H9 (cell line): Measurements from ENCODE around the gene GAL3ST1. TPM values are rescaled to one million over a fixed set of nuclear protein-coding genes. Genes with fewer than 3 reads are reported as not detected.

Experiments used
- DNase-seq: peaks from one replicate; pipeline ENCODE4 v3.0.0-alpha.2; 2017
- H2AFZ ChIP-seq: one replicate; pipeline ENCODE4 v1.6.1; 2013; ENCODE audit warnings: mild to moderate bottlenecking, low read length, control low read depth, moderate library complexity
- H2AK5ac ChIP-seq: 2 replicates; pipeline ENCODE4 v1.6.1; 2013; ENCODE audit warnings: low read length, control low read depth, mixed read lengths; ENCODE audit not compliant: insufficient read length
- H2BK120ac ChIP-seq: one replicate; pipeline ENCODE4 v1.6.1; 2013; ENCODE audit warnings: low read depth, mild to moderate bottlenecking, low read length, control low read depth, inconsistent platforms; ENCODE audit not compliant: poor library complexity, severe bottlenecking
- H2BK12ac ChIP-seq: 2 replicates; pipeline ENCODE4 v1.6.1; 2013; ENCODE audit warnings: low read length, control low read depth, mixed read lengths, low read depth; ENCODE audit not compliant: insufficient read length
- H2BK15ac ChIP-seq: 2 replicates; pipeline ENCODE4 v1.6.1; 2013; ENCODE audit warnings: low read depth, low read length, control low read depth
- H2BK20ac ChIP-seq: one replicate; pipeline ENCODE4 v1.6.1; 2013; ENCODE audit warnings: low read depth, mild to moderate bottlenecking, low read length, control low read depth, inconsistent platforms; ENCODE audit not compliant: poor library complexity, severe bottlenecking
- H2BK5ac ChIP-seq: 2 replicates; pipeline ENCODE4 v1.6.1; 2013; ENCODE audit warnings: low read length, control low read depth, mixed read lengths; ENCODE audit not compliant: insufficient read length
- H3K14ac ChIP-seq: 2 replicates; pipeline ENCODE4 v1.6.1; 2013; ENCODE audit warnings: low read length, control low read depth; ENCODE audit not compliant: insufficient read depth
- H3K18ac ChIP-seq: 2 replicates; pipeline ENCODE4 v1.6.1; 2013; ENCODE audit warnings: low read depth, mild to moderate bottlenecking, mixed read lengths, low read length, control low read depth; ENCODE audit not compliant: insufficient read length
- H3K23ac ChIP-seq: 2 replicates; pipeline ENCODE4 v1.6.1; 2013; ENCODE audit warnings: low read length, control low read depth, mixed read lengths, low read depth; ENCODE audit not compliant: insufficient read length
- H3K23me2 ChIP-seq: 2 replicates; pipeline ENCODE4 v1.6.1; 2013; ENCODE audit warnings: low read depth, mild to moderate bottlenecking, mixed read lengths, low read length, control low read depth; ENCODE audit not compliant: insufficient read length, poor library complexity, severe bottlenecking
- H3K27ac ChIP-seq: 2 replicates; pipeline ENCODE4 v1.5.1; 2013; ENCODE audit warnings: low read length, control low read depth, mixed read lengths, low read depth; ENCODE audit not compliant: insufficient read length
- H3K27me3 ChIP-seq: 2 replicates; pipeline ENCODE4 v1.6.1; 2013; ENCODE audit warnings: low read length, control low read depth, inconsistent platforms; ENCODE audit not compliant: insufficient read depth
- H3K4ac ChIP-seq: 2 replicates; pipeline ENCODE4 v1.6.1; 2013; ENCODE audit warnings: low read depth, mild to moderate bottlenecking, control low read depth, inconsistent platforms, low read length, moderate library complexity
- H3K4me1 ChIP-seq: 2 replicates; pipeline ENCODE4 v1.6.1; 2013; ENCODE audit warnings: low read length, control low read depth, inconsistent platforms; ENCODE audit not compliant: insufficient read depth
- H3K4me2 ChIP-seq: 2 replicates; pipeline ENCODE4 v1.6.1; 2013; ENCODE audit warnings: low read length, control low read depth, mixed read lengths; ENCODE audit not compliant: insufficient read length, insufficient read depth
- H3K56ac ChIP-seq: 2 replicates; pipeline ENCODE4 v1.6.1; 2013; ENCODE audit warnings: low read depth, mild to moderate bottlenecking, mixed read lengths, low read length, control low read depth; ENCODE audit not compliant: insufficient read length
- H3K79me1 ChIP-seq: 2 replicates; pipeline ENCODE4 v1.6.1; 2013; ENCODE audit warnings: low read depth, mild to moderate bottlenecking, moderate library complexity, low read length, control low read depth, inconsistent platforms; ENCODE audit not compliant: insufficient read depth, poor library complexity, severe bottlenecking
- H3K79me2 ChIP-seq: 2 replicates; pipeline ENCODE4 v1.6.1; 2013; ENCODE audit warnings: low read length, control low read depth, inconsistent platforms; ENCODE audit not compliant: insufficient read depth
- H3K9ac ChIP-seq: 2 replicates; pipeline ENCODE4 v1.6.1; 2013; ENCODE audit warnings: low read length, control low read depth, mixed read lengths; ENCODE audit not compliant: insufficient read length; ENCODE audit errors: extremely low read depth
- H3K9me3 ChIP-seq: one replicate; pipeline ENCODE4 v1.6.1; 2013; ENCODE audit warnings: low read depth, low read length, inconsistent platforms; ENCODE audit not compliant: control insufficient read depth
- H3T11ph ChIP-seq: one replicate; pipeline ENCODE4 v1.6.1; 2013; ENCODE audit warnings: mild to moderate bottlenecking, low read length, control low read depth, inconsistent platforms
- H4K20me1 ChIP-seq: one replicate; pipeline ENCODE4 v1.6.1; 2013; ENCODE audit not compliant: control insufficient read depth, insufficient read length, insufficient read depth
- H4K5ac ChIP-seq: 2 replicates; pipeline ENCODE4 v1.6.1; 2013; ENCODE audit warnings: low read depth, mild to moderate bottlenecking, mixed read lengths, low read length, control low read depth; ENCODE audit not compliant: insufficient read length
- H4K8ac ChIP-seq: replicated peaks from 2 replicates; pipeline ENCODE4 v1.6.1; 2013; ENCODE audit warnings: low read length, control low read depth, mixed read lengths, low read depth; ENCODE audit not compliant: insufficient read length
- H4K91ac ChIP-seq: 2 replicates; pipeline ENCODE4 v1.6.1; 2013; ENCODE audit warnings: low read depth, mild to moderate bottlenecking, moderate library complexity, mixed read lengths, low read length, control low read depth; ENCODE audit not compliant: insufficient read length
- H3K27ac Mint-ChIP-seq, 3 experiments: 2 replicates in 2 of 3; 3 replicates in 1 of 3; pipeline ENCODE4 v1.8.0; 2020 to 2021; ENCODE audit warnings: mixed read lengths in 3 of 3, mild to moderate bottlenecking in 1 of 3, moderate library complexity in 1 of 3
- H3K27me3 Mint-ChIP-seq: 2 replicates; pipeline ENCODE4 v1.8.0; 2021; ENCODE audit warnings: low read depth, mild to moderate bottlenecking, moderate library complexity, mixed read lengths
- H3K36me3 Mint-ChIP-seq, 3 experiments: 2 replicates in 2 of 3; 3 replicates in 1 of 3; pipeline ENCODE4 v1.8.0; 2020 to 2021; ENCODE audit warnings: low read depth in 3 of 3, mixed read lengths in 3 of 3; ENCODE audit not compliant: insufficient read depth in 1 of 3
- H3K4me1 Mint-ChIP-seq, 2 experiments: 2 replicates each; pipeline ENCODE4 v1.8.0; 2020; ENCODE audit warnings: mixed read lengths in 2 of 2
- H3K4me3 Mint-ChIP-seq, 2 experiments: 2 replicates in 1 of 2; 3 replicates in 1 of 2; pipeline ENCODE4 v1.8.0; 2020 to 2021; ENCODE audit warnings: mild to moderate bottlenecking in 2 of 2, mixed read lengths in 2 of 2, moderate library complexity in 1 of 2
- H3K9me3 Mint-ChIP-seq, 2 experiments: 2 replicates in 1 of 2; 3 replicates in 1 of 2; pipeline ENCODE4 v1.8.0; 2020; ENCODE audit warnings: mild to moderate bottlenecking in 2 of 2, mixed read lengths in 2 of 2, moderate library complexity in 1 of 2
- CTCF ChIP-seq: fragments of 200-600 bp; sonication (generic); conservative IDR thresholded peaks from 3 replicates; pipeline ENCODE4 v1.8.0; 2021; ENCODE audit warnings: antibody characterized with exemption, mild to moderate bottlenecking
- WGBS: extraction: QIAGEN DNeasy Blood & Tissue Kit; methylation state at CpG from one replicate; pipeline ENCODE4 v1.1.7; 2013; ENCODE audit warnings: missing lambda C conversion rate, low lambda C conversion rate, mixed read lengths; ENCODE audit not compliant: insufficient read length; ENCODE audit errors: extremely low coverage; 5-methylcytosine and 5-hydroxymethylcytosine counted together
- total RNA-seq: library from RNA; stranded (reverse); gene quantifications from 2 replicates; pipeline ENCODE4 v1.2.1, GENCODE V29; 2021

GAL3ST1 gene
- total RNA-seq, 1 experiment from 2014 or later = 5.1 TPM

GRCh38 chr22:30601464-30601863, 27.0 kb upstream of the GAL3ST1 start:
- no peak overlapping the region for H4K8ac ChIP-seq
- H2BK120ac ChIP-seq = no peak overlapping the region
- Mint-ChIP-seq H3K9me3 (peaks cover 0 to 3% of the 10 kb centered on the region in 2 experiments; a peak in 2 of 5 replicates), H3K4me3 (no peak overlapping the region), H3K36me3 (no peaks in the 10 kb centered on the region; a peak in 1 of 7 replicates), H3K4me1 (peaks cover 13 to 23% of the 10 kb centered on the region in 2 experiments), H3K27me3 (no peaks in the 10 kb centered on the region), H3K27ac (no peak overlapping the region)
- no peak overlapping the region for H3K27ac ChIP-seq
- no peaks in the 10 kb centered on the region for H3K79me2 ChIP-seq
- no peaks in the 10 kb centered on the region for H3K27me3 ChIP-seq
- TF ChIP-seq CTCF = no peak
- no peak overlapping the region for H3T11ph ChIP-seq
- no peak overlapping the region for H2AK5ac ChIP-seq
- H3K4me2 ChIP-seq = no peak overlapping the region
- no peak overlapping the region for H3K23ac ChIP-seq
- no peaks in the 10 kb centered on the region for H3K23me2 ChIP-seq
- no peak overlapping the region for H2AFZ ChIP-seq
- no peak for DNase-seq
- H3K14ac ChIP-seq = no peak overlapping the region
- no peaks in the 10 kb centered on the region for H3K9me3 ChIP-seq
- no peaks in the 10 kb centered on the region for H4K20me1 ChIP-seq
- H3K9ac ChIP-seq = no peak overlapping the region
- no peak overlapping the region for H2BK15ac ChIP-seq
- H2BK5ac ChIP-seq = no peak overlapping the region
- H3K18ac ChIP-seq = no peak overlapping the region
- no peak overlapping the region for H4K5ac ChIP-seq
- no peak overlapping the region for H3K56ac ChIP-seq
- no peaks in the 10 kb centered on the region for H3K4me1 ChIP-seq
- H4K91ac ChIP-seq = no peak overlapping the region
- WGBS = no CpG with 5 or more reads among the region's 5 CpGs
- H2BK12ac ChIP-seq = no peak overlapping the region
- H3K4ac ChIP-seq = no peak overlapping the region
- H2BK20ac ChIP-seq = no peak overlapping the region
- no peaks in the 10 kb centered on the region for H3K79me1 ChIP-seq
